ENCODE results near the gene SLC40A1.

Gene SLC40A1

DNA sequence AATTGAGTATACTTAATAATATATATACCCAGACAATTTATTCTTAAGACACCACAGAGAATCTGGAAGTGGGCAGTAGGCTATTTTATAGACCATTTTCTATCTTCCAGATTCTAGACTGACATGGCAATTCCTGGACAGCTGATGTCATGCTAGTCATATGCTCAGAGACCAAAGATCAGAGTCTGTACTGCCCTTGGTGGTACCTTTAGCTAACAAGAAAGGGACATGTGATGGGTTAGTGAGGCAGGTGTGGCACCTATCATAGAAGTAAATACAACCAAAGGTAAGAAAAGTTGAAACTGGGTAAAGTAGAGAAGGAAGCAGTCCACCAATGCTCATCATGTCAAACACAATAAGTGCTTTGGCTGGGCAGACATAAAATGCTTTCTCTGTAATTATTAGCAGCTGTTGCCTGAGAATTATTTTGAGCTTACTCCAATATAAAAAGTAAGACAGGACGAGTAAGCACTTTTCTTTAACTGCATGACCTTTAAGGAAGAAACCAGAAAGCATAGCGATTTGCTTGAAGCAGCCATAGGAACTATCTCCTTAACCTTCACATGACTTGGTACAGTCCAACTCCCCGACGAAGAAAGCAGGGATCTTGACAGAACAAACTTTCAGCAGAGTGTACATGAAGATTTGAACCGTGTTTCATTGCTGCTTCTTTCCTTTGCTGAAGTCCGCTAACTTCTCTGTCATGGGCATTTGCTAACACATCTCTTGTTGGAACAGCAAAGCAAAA, 47.1 kb downstream of the SLC40A1 start:
- H3K9ac ChIP-seq (ENCODE audit: low read length), result peak overlapping the region; percentile 75
- H3K27me3 ChIP-seq (ENCODE audit: control insufficient read depth in 1 of 2, insufficient read depth in 1 of 2, low read length in 2 of 2), result no peaks in the 10 kb centered on the region
- H3K4me3 ChIP-seq (ENCODE audit: insufficient read depth in 1 of 2, low read depth in 1 of 2, low read length in 2 of 2), result peak overlapping the region in 1 of 2 experiments; percentile 29
- no peak overlapping the region for H4K8ac ChIP-seq (ENCODE audit: low read length)
- no peak overlapping the region for H2BK15ac ChIP-seq (ENCODE audit: low read depth, poor library complexity, severe bottlenecking)
- no peak overlapping the region for H3K4me2 ChIP-seq (ENCODE audit: low read length, poor library complexity, severe bottlenecking)
- H4K91ac ChIP-seq (ENCODE audit: low read length), result no peak overlapping the region
- DNase-seq, result no peak
- no peak overlapping the region for H3K18ac ChIP-seq (ENCODE audit: low read depth in 1 of 2, low read length in 2 of 2)
- H2BK5ac ChIP-seq (ENCODE audit: low read depth, low read length, poor library complexity, severe bottlenecking), result no peak overlapping the region
- no peak overlapping the region for H2AK5ac ChIP-seq (ENCODE audit: low read length, severe bottlenecking)
- no peak overlapping the region for H3K27ac ChIP-seq (ENCODE audit: low read length, poor library complexity, severe bottlenecking)
- H3K23ac ChIP-seq (ENCODE audit: low read length in 2 of 2), result no peak overlapping the region
- 93% methylated on average over 6 of the region's 6 CpGs for WGBS
- no peaks in the 10 kb centered on the region for H3K79me1 ChIP-seq (replicated peaks; ENCODE audit: low read length, poor library complexity, severe bottlenecking)
- H3K9me3 ChIP-seq (ENCODE audit: control insufficient read depth, low read length), result no peaks in the 10 kb centered on the region
- H3K14ac ChIP-seq (ENCODE audit: low read length in 2 of 2), result no peak overlapping the region
- no peaks in the 10 kb centered on the region for H3K36me3 ChIP-seq (ENCODE audit: control insufficient read depth in 1 of 2, insufficient read depth in 2 of 2, low read depth in 1 of 2, low read length in 2 of 2)
- H3K4me1 ChIP-seq (ENCODE audit: control insufficient read depth, insufficient read depth, low read depth, low read length), result no peaks in the 10 kb centered on the region
- no peak overlapping the region for H2BK120ac ChIP-seq (ENCODE audit: low read depth, low read length)
- H3K4ac ChIP-seq (ENCODE audit: low read depth in 1 of 2, low read length in 2 of 2), result no peak overlapping the region
- no peak overlapping the region for H2BK12ac ChIP-seq (ENCODE audit: low read length in 2 of 2)
- no peak overlapping the region for H2AFZ ChIP-seq (ENCODE audit: low read depth, low read length)

DNA sequence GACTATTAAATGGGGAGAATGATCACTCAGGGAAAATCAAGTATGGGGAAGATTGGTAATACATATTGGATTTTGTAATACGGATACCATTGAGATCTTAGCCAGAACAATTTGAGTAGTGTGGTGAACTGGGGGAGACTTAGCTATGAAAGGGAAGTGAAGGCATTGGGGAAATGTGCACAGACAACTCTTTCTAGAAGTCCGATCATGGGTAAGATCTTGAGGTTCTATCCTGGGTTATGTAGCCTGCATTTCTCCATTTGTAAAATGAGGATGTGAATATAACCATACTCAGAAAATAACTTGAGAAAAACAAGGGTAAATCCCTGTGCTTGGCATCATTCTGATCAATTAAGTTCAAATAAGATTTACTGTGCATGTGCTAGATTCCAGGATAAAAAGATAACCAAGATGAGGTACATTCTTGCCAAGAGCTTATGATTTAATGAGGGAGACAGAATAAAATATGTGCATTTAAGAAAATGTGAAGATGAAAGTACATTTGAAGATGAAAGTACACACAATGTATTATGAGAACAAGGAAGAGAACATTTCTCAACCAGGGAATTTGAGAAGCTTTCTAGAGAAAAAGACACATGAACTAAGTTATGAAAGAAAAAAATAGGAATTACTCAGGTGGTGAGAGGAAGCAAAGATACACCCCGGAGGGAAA, 49.5 kb downstream of the SLC40A1 start:
- H2AFZ ChIP-seq (ENCODE audit: low read depth, low read length), result no peak overlapping the region
- no peak overlapping the region for H3K9ac ChIP-seq (ENCODE audit: low read length)
- no peak overlapping the region for H3K4me3 ChIP-seq (ENCODE audit: insufficient read depth in 1 of 2, low read depth in 1 of 2, low read length in 2 of 2)
- H2BK12ac ChIP-seq (ENCODE audit: low read length in 2 of 2), result no peak overlapping the region
- H3K4me2 ChIP-seq (ENCODE audit: low read length, poor library complexity, severe bottlenecking), result no peak overlapping the region
- H3K36me3 ChIP-seq (ENCODE audit: control insufficient read depth in 1 of 2, insufficient read depth in 2 of 2, low read depth in 1 of 2, low read length in 2 of 2), result no peaks in the 10 kb centered on the region
- no peak overlapping the region for H4K8ac ChIP-seq (ENCODE audit: low read length)
- H3K4ac ChIP-seq (ENCODE audit: low read depth in 1 of 2, low read length in 2 of 2), result no peak overlapping the region
- H2BK120ac ChIP-seq (ENCODE audit: low read depth, low read length), result no peak overlapping the region
- H4K91ac ChIP-seq (ENCODE audit: low read length), result no peak overlapping the region
- H3K79me1 ChIP-seq (replicated peaks; ENCODE audit: low read length, poor library complexity, severe bottlenecking), result no peaks in the 10 kb centered on the region
- no peak overlapping the region for H2BK15ac ChIP-seq (ENCODE audit: low read depth, poor library complexity, severe bottlenecking)
- whole genome bisulfite sequencing, result 100% methylated on average over 2 of the region's 3 CpGs
- H3K4me1 ChIP-seq (ENCODE audit: control insufficient read depth, insufficient read depth, low read depth, low read length), result no peaks in the 10 kb centered on the region
- H3K27me3 ChIP-seq (ENCODE audit: control insufficient read depth in 1 of 2, insufficient read depth in 1 of 2, low read length in 2 of 2), result no peaks in the 10 kb centered on the region
- H3K9me3 ChIP-seq (ENCODE audit: control insufficient read depth, low read length), result no peaks in the 10 kb centered on the region
- H3K27ac ChIP-seq (ENCODE audit: low read length, poor library complexity, severe bottlenecking), result no peak overlapping the region
- no peak overlapping the region for H3K14ac ChIP-seq (ENCODE audit: low read length in 2 of 2)
- H2BK5ac ChIP-seq (ENCODE audit: low read depth, low read length, poor library complexity, severe bottlenecking), result no peak overlapping the region
- H2AK5ac ChIP-seq (ENCODE audit: low read length, severe bottlenecking), result no peak overlapping the region
- H3K23ac ChIP-seq (ENCODE audit: low read length in 2 of 2), result no peak overlapping the region
- DNase-seq, result no peak
- H3K18ac ChIP-seq (ENCODE audit: low read depth in 1 of 2, low read length in 2 of 2), result no peak overlapping the region

DNA sequence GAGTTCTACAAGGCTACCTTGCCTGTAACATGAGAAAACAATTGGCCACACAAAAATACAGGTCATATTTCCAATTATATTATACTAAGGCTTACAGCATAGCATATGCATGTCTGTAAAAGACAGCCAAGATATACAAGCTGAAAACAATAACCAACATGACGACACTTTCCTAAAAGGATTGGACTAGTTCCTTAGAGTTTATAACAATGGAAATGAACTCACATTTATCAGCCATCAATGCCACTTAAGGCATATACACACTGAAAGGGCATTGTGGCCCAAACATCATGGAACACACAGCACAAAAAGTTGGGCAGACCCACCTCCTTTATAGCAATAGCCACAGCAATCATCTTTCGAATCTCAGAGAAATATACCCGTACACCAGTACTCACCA, 52.0 kb downstream of the SLC40A1 start:
- Histone ChIP-seq H4K8ac (ENCODE audit: low read length) (no peak overlapping the region), H2BK15ac (ENCODE audit: low read depth, poor library complexity, severe bottlenecking) (no peak overlapping the region), H3K9ac (ENCODE audit: low read length) (no peak overlapping the region), H2BK12ac (ENCODE audit: low read length in 2 of 2) (no peak overlapping the region), H3K23ac (ENCODE audit: low read length in 2 of 2) (no peak overlapping the region), H2AK5ac (ENCODE audit: low read length, severe bottlenecking) (no peak overlapping the region), H3K4me2 (ENCODE audit: low read length, poor library complexity, severe bottlenecking) (no peak overlapping the region), H3K4me1 (ENCODE audit: control insufficient read depth, insufficient read depth, low read depth, low read length) (no peaks in the 10 kb centered on the region), H2BK5ac (ENCODE audit: low read depth, low read length, poor library complexity, severe bottlenecking) (no peak overlapping the region), H3K27me3 (ENCODE audit: control insufficient read depth in 1 of 2, insufficient read depth in 1 of 2, low read length in 2 of 2) (no peaks in the 10 kb centered on the region), H3K79me1 (replicated peaks; ENCODE audit: low read length, poor library complexity, severe bottlenecking) (no peaks in the 10 kb centered on the region), H3K4me3 (ENCODE audit: insufficient read depth in 1 of 2, low read depth in 1 of 2, low read length in 2 of 2) (no peak overlapping the region), H3K36me3 (ENCODE audit: control insufficient read depth in 1 of 2, insufficient read depth in 2 of 2, low read depth in 1 of 2, low read length in 2 of 2) (no peaks in the 10 kb centered on the region), H2AFZ (ENCODE audit: low read depth, low read length) (no peak overlapping the region), H2BK120ac (ENCODE audit: low read depth, low read length) (no peak overlapping the region), H3K14ac (ENCODE audit: low read length in 2 of 2) (no peak overlapping the region), H3K18ac (ENCODE audit: low read depth in 1 of 2, low read length in 2 of 2) (no peak overlapping the region), H3K27ac (ENCODE audit: low read length, poor library complexity, severe bottlenecking) (no peak overlapping the region), H3K9me3 (ENCODE audit: control insufficient read depth, low read length) (no peaks in the 10 kb centered on the region), H4K91ac (ENCODE audit: low read length) (no peak overlapping the region), H3K4ac (ENCODE audit: low read depth in 1 of 2, low read length in 2 of 2) (no peak overlapping the region)
- no peak for DNase-seq
- 98% methylated on average over 2 of the region's 3 CpGs for WGBS

DNA sequence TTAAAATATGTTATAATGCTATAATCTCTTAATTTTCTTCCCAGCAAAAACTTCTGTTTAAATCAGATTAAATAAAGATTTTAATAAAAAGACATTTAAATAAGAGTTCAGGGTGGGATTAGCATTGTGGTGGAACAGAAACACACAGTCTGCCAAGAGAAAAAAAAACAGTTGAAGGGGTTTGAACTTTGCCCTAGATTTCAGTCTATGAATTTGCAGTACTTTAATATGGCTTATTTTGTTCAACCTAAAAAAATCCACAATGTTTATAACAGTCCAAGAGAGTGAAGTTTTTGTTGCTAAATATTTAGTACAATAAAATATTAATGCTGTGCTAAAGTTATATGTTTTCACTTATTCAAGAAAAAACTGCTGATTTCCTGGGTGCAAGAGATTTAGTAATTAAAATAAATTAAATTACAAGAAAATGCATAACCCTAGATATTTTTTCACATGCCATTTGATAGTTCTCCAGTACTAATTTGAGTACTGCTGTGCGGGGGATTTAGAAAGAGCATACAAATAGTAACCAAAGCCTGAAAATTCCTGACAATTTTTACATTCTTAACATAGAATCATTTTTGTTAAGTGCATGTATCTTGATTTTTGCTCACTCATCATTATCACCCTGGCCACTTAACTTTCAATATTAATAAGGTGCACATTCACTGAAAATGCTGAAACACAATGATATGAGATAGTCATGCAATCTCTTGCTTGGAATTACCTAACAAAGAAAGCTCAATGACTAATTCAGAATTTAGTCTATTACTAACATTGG, 52.6 kb downstream of the SLC40A1 start:
- Histone ChIP-seq H2BK12ac (ENCODE audit: low read length in 2 of 2) (no peak overlapping the region), H3K18ac (ENCODE audit: low read depth in 1 of 2, low read length in 2 of 2) (no peak overlapping the region), H3K4me3 (ENCODE audit: insufficient read depth in 1 of 2, low read depth in 1 of 2, low read length in 2 of 2) (no peak overlapping the region), H2AFZ (ENCODE audit: low read depth, low read length) (no peak overlapping the region), H2AK5ac (ENCODE audit: low read length, severe bottlenecking) (no peak overlapping the region), H3K9ac (ENCODE audit: low read length) (peak overlapping the region; percentile 68), H3K9me3 (ENCODE audit: control insufficient read depth, low read length) (no peaks in the 10 kb centered on the region), H2BK5ac (ENCODE audit: low read depth, low read length, poor library complexity, severe bottlenecking) (no peak overlapping the region), H2BK120ac (ENCODE audit: low read depth, low read length) (no peak overlapping the region), H3K4me1 (ENCODE audit: control insufficient read depth, insufficient read depth, low read depth, low read length) (no peaks in the 10 kb centered on the region), H2BK15ac (ENCODE audit: low read depth, poor library complexity, severe bottlenecking) (no peak overlapping the region), H3K27me3 (ENCODE audit: control insufficient read depth in 1 of 2, insufficient read depth in 1 of 2, low read length in 2 of 2) (no peaks in the 10 kb centered on the region), H4K8ac (ENCODE audit: low read length) (no peak overlapping the region), H3K27ac (ENCODE audit: low read length, poor library complexity, severe bottlenecking) (no peak overlapping the region), H3K23ac (ENCODE audit: low read length in 2 of 2) (no peak overlapping the region), H3K4ac (ENCODE audit: low read depth in 1 of 2, low read length in 2 of 2) (no peak overlapping the region), H4K91ac (ENCODE audit: low read length) (no peak overlapping the region), H3K4me2 (ENCODE audit: low read length, poor library complexity, severe bottlenecking) (no peak overlapping the region), H3K36me3 (ENCODE audit: control insufficient read depth in 1 of 2, insufficient read depth in 2 of 2, low read depth in 1 of 2, low read length in 2 of 2) (no peaks in the 10 kb centered on the region), H3K14ac (ENCODE audit: low read length in 2 of 2) (no peak overlapping the region), H3K79me1 (replicated peaks; ENCODE audit: low read length, poor library complexity, severe bottlenecking) (no peaks in the 10 kb centered on the region)
- WGBS, result no CpG with 5 or more reads among the region's 1 CpG
- DNase-seq, result no peak
